ENCODE measurements around the gene PCNX1. TPM values are rescaled to one million over a fixed set of nuclear protein-coding genes. Genes with fewer than 3 reads are reported as not detected.

The PCNX1 gene
- total and polyA plus RNA-seq, 2 of the 4 experiments (the other 2 are of a cell fraction): 15.0 to 43.7 TPM

GRCh38 chr14:70896981-70897380, 10.3 kb upstream of the PCNX1 start:
- dilution Hi-C loops (cut with HindIII; ENCODE audit: low sequenced_read_pairs, unreplicated experiment): no loop called here
- BruUV-seq (replicated peaks): no TSS peak

More at GRCh38 chr14:70896981-70897380, 10.3 kb upstream of the PCNX1 start:
- H4K20me1 ChIP-seq (ENCODE audit: insufficient read depth, low read length): no peaks in the 10 kb centered on the region
- ChIA-PET POLR2A (ENCODE audit: unreplicated experiment) (no interaction called here), CTCF (no interaction called here)
- H3K27ac ChIP-seq (ENCODE audit: insufficient read depth, low read length): peak overlapping the region; percentile 61; the same call in 1 of the 2 replicates
- no peaks in the 10 kb centered on the region for H3K9me3 ChIP-seq (ENCODE audit: control insufficient read depth, insufficient read depth, low read length)
- 0 out of 2 replicates have a peak overlapping the region, but pooled peaks have one; percentile 53 for H3K23ac ChIP-seq (ENCODE audit: low read depth, low read length)
- H3K4me3 ChIP-seq (ENCODE audit: insufficient read depth, low read depth, low read length): no peak overlapping the region
- H3K9ac ChIP-seq (ENCODE audit: low read depth, low read length): no peak overlapping the region
- no peaks in the 10 kb centered on the region for H3K27me3 ChIP-seq (ENCODE audit: control insufficient read depth, insufficient read depth, low read length)
- H3K56ac ChIP-seq (ENCODE audit: extremely low read depth, insufficient read depth, low read length): no peak overlapping the region
- H3K79me1 ChIP-seq (ENCODE audit: low read depth in 1 of 2, low read length in 2 of 2): no peaks in the 10 kb centered on the region
- intact Hi-C loops (cut with micrococcal nuclease) (no loop called here), in situ Hi-C loops (cut with MboI; ENCODE audit: low sequenced_read_pairs) (no loop called here)
- no CpG with 5 or more reads among the region's 3 CpGs for WGBS, 2 experiments (ENCODE audit: extremely low coverage in 2 of 2, insufficient read length in 1 of 2)
- ATAC-seq (ENCODE audit: low read depth): peak; percentile 18
- peak overlapping the region; percentile 68; the same call in 1 of the 2 replicates for H2AK5ac ChIP-seq (ENCODE audit: low read depth, low read length)
- peak overlapping the region; percentile 71; the same call in 1 of the 2 replicates for H3K14ac ChIP-seq (replicated peaks; ENCODE audit: low read depth, low read length)
- H3K4me2 ChIP-seq (ENCODE audit: low read depth, low read length): peak overlapping the region; percentile 83
- no peak for TF ChIP-seq NFE2L2 (IDR thresholded peaks at IDR 0.05; ENCODE audit: low read depth, low read length)
- H4K91ac ChIP-seq (ENCODE audit: insufficient read depth, low read depth, low read length): peak overlapping the region; percentile 69; the same call in 1 of the 2 replicates
- peaks cover 6% of the 10 kb centered on the region for H3K9me1 ChIP-seq (ENCODE audit: insufficient read depth, low read length)
- H3K18ac ChIP-seq (ENCODE audit: low read depth, low read length): peak overlapping the region; percentile 75; the same call in 1 of the 2 replicates
- H2BK20ac ChIP-seq (ENCODE audit: low read depth, low read length): peak overlapping the region; percentile 59
- H4K5ac ChIP-seq (ENCODE audit: low read depth, low read length): peak overlapping the region; percentile 3; the same call in 1 of the 2 replicates
- no peaks in the 10 kb centered on the region for H3K36me3 ChIP-seq (ENCODE audit: control insufficient read depth, insufficient read depth, low read length)
- DNase-seq: no peak
- peak overlapping the region; percentile 46; the same call in 1 of the 3 replicates for H2BK15ac ChIP-seq (ENCODE audit: low read depth, low read length)
- H4K8ac ChIP-seq (ENCODE audit: low read depth in 2 of 2, low read length in 2 of 2): peak overlapping the region in 1 of 2 experiments; percentile 64; a peak in 1 of 4 replicates
- peaks cover 12% of the 10 kb centered on the region for H3K4me1 ChIP-seq (ENCODE audit: control insufficient read depth, insufficient read depth, low read length)
- H3K4ac ChIP-seq (ENCODE audit: low read depth, low read length): peak overlapping the region; percentile 76
- no peak overlapping the region for H2AK9ac ChIP-seq (replicated peaks; ENCODE audit: low read depth, low read length, poor library complexity)
- H2BK5ac ChIP-seq (ENCODE audit: low read depth, low read length, poor library complexity, severe bottlenecking): peak overlapping the region; percentile 77
- H2AFZ ChIP-seq (replicated peaks; ENCODE audit: low read length, poor library complexity): peak overlapping the region; percentile 68
- peak overlapping the region; percentile 65 for H2BK120ac ChIP-seq (ENCODE audit: low read depth, low read length)
